Measurements from ENCODE around the gene SHISA8.

- no peak for TF ChIP-seq CTCF (IDR thresholded peaks at IDR 0.05)
- no peak for TF ChIP-seq POLR2A (IDR thresholded peaks at IDR 0.05)
Observed at GRCh38 chr22:41949297-41949965, 34.6 kb upstream of the SHISA8 start.
